ENCODE measurements around the gene KRT14.
"Not testable (repeated sequence)": the region's sequence is repeated elsewhere in the genome, so short reads cannot be mapped to it uniquely, and the experiment has no call there.

The KRT14 gene

DNA sequence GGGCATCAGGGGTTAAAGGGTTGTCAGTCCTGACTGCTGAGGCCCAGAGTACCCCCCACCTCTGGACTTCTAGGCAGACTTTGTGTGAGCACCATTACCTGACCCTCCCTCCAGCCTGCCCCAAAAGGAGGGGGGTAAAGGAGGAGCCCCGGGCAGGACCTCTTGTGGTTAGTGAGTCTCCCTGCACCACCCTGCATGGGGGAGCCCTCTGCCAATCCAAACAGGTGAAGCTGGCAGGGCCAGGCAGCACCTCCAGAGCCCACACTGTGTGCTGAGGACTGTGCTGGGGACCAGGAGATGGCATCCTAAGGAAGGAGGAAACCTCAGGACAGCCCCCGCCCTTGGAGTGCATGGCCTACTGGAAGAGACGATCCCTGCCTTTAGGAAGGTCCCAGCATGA lies 2.6 kb upstream of the KRT14 start:
- Histone ChIP-seq H2AFZ (ENCODE audit: low read length) (no peak overlapping the region), H3K4me1 (ENCODE audit: low read length) (no peaks in the 10 kb centered on the region), H4K20me1 (ENCODE audit: insufficient read depth, low read length) (no peaks in the 10 kb centered on the region), H3K79me2 (ENCODE audit: low read length) (no peaks in the 10 kb centered on the region), H3K27me3 (replicated peaks; ENCODE audit: insufficient read depth, low read length) (peaks cover 9% of the 10 kb centered on the region), H3F3A (ENCODE audit: insufficient read depth, low read length) (no peaks in the 10 kb centered on the region), H3K9me3 (replicated peaks; ENCODE audit: insufficient read depth, low read length) (no peaks in the 10 kb centered on the region), H3K4me3 (ENCODE audit: low read length) (no peak overlapping the region), H3K4me2 (ENCODE audit: low read depth, low read length) (no peak overlapping the region), H3K36me3 (replicated peaks; ENCODE audit: insufficient read depth, low read length) (no peaks in the 10 kb centered on the region), H3K27ac (ENCODE audit: low read length) (no peak overlapping the region), H3K9ac (ENCODE audit: low read length) (no peak overlapping the region), H3K9me2 (replicated peaks; ENCODE audit: insufficient read depth, low read length) (no peaks in the 10 kb centered on the region)
- TF ChIP-seq EZH2phosphoT487 (IDR thresholded peaks at IDR 0.05; ENCODE audit: low read length) (no peak), EZH2 (optimal IDR thresholded peaks at IDR 0.05; ENCODE audit: low read depth, low read length) (no peak)
- TF ChIP-seq, protein P1, sequence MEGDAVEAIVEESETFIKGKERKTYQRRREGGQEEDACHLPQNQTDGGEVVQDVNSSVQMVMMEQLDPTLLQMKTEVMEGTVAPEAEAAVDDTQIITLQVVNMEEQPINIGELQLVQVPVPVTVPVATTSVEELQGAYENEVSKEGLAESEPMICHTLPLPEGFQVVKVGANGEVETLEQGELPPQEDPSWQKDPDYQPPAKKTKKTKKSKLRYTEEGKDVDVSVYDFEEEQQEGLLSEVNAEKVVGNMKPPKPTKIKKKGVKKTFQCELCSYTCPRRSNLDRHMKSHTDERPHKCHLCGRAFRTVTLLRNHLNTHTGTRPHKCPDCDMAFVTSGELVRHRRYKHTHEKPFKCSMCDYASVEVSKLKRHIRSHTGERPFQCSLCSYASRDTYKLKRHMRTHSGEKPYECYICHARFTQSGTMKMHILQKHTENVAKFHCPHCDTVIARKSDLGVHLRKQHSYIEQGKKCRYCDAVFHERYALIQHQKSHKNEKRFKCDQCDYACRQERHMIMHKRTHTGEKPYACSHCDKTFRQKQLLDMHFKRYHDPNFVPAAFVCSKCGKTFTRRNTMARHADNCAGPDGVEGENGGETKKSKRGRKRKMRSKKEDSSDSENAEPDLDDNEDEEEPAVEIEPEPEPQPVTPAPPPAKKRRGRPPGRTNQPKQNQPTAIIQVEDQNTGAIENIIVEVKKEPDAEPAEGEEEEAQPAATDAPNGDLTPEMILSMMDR (IDR thresholded peaks at IDR 0.05; ENCODE audit: low read length): no peak
- DNase-seq: no peak

DNA sequence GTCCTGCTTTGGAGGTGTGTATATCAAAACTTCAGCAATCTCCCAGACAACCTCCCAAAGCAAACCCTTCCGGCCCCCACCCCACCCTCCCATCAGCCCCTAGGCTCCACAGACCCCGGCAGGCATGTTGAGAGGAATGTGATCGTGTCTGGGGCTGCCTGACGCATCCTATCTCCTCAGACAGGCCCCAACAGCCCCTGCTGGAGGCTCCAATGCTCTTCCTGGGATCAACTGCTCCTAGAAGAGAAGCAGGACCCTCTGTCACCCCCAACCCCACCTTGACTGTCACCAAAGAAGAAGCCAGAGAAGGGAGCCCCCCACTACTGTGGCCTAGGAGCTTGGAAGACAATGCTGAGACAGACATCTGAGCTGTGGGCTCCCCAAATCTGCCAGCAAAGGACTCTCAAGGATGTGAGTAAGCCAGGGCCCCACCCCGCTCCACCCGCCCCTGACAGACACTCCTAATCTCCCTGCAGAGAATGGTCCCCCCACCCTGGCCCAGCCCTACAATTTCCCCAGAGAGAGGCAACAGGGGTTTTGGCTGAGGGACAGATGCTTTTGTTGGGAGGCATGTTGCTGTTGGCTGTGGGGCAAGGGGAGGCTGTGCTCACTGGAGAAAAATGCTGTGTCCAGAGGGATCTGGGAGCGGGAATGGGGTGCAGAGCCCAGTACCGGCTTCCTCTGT lies 1.6 kb upstream of the KRT14 start:
- Histone ChIP-seq H3K27ac (ENCODE audit: low read length) (no peak overlapping the region), H4K20me1 (ENCODE audit: insufficient read depth, low read length) (no peaks in the 10 kb centered on the region), H3K4me1 (ENCODE audit: low read length) (no peaks in the 10 kb centered on the region), H3K27me3 (replicated peaks; ENCODE audit: insufficient read depth, low read length) (peaks cover 5% of the 10 kb centered on the region), H3F3A (ENCODE audit: insufficient read depth, low read length) (no peaks in the 10 kb centered on the region), H3K4me2 (ENCODE audit: low read depth, low read length) (no peak overlapping the region), H3K9me2 (replicated peaks; ENCODE audit: insufficient read depth, low read length) (no peaks in the 10 kb centered on the region), H2AFZ (ENCODE audit: low read length) (no peak overlapping the region), H3K36me3 (replicated peaks; ENCODE audit: insufficient read depth, low read length) (no peaks in the 10 kb centered on the region), H3K9ac (ENCODE audit: low read length) (no peak overlapping the region), H3K4me3 (ENCODE audit: low read length) (no peak overlapping the region), H3K79me2 (ENCODE audit: low read length) (no peaks in the 10 kb centered on the region), H3K9me3 (replicated peaks; ENCODE audit: insufficient read depth, low read length) (no peaks in the 10 kb centered on the region)
- no peak for DNase-seq
- TF ChIP-seq EZH2 (optimal IDR thresholded peaks at IDR 0.05; ENCODE audit: low read depth, low read length) (no peak), EZH2phosphoT487 (IDR thresholded peaks at IDR 0.05; ENCODE audit: low read length) (no peak)
- TF ChIP-seq, protein P1 (IDR thresholded peaks at IDR 0.05; ENCODE audit: low read length): no peak

DNA sequence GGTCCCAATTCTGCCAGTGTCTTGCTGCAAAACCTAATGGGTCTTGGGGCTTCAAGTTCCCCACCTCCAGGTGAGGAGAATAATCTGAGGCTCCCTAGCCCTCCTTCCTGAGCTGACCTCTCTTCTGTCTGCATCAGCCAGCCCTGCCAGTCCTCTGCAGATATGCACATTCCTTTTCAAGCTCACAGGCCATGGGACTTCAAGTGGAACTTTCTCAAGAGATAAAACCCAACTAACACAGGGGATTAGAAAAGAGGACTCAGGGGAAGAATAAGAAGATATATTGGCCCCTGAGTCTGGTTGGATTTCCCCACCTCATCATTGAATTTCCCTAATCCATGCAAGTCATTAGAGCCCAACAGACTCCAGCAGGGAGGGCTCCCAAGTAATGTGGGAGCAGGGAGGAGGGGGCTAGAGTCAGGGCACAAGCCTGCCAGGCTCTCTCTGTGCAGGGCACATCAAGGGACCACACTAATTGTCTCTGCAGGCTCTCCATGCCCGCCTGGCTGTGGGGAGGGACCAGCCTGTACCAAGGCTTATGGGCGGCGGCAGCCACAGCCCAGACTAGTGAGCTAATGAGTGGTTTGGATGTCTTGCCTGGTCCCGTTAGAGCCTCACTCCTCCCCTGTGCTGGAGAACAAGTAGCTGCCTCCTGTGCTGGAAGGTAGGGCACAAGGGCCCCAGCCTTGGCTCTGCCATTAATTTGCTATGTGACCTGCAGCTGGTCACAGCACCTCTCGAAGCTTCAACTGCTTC lies 1.2 kb downstream of the KRT14 start:
- no peaks in the 10 kb centered on the region for H3K9me2 ChIP-seq (replicated peaks; ENCODE audit: insufficient read depth, low read length)
- H3K9ac ChIP-seq (ENCODE audit: low read length): no peak overlapping the region
- TF ChIP-seq EZH2phosphoT487 (IDR thresholded peaks at IDR 0.05; ENCODE audit: low read length): no peak
- TF ChIP-seq EZH2 (optimal IDR thresholded peaks at IDR 0.05; ENCODE audit: low read depth, low read length): no peak
- TF ChIP-seq, protein P1 (IDR thresholded peaks at IDR 0.05; ENCODE audit: low read length): no peak
- no peak overlapping the region for H3K4me3 ChIP-seq (ENCODE audit: low read length)
- no peak overlapping the region for H3K27ac ChIP-seq (ENCODE audit: low read length)
- no peak overlapping the region for H3K4me2 ChIP-seq (ENCODE audit: low read depth, low read length)
- H3K9me3 ChIP-seq (replicated peaks; ENCODE audit: insufficient read depth, low read length): no peaks in the 10 kb centered on the region
- H3K79me2 ChIP-seq (ENCODE audit: low read length): no peaks in the 10 kb centered on the region
- H3K4me1 ChIP-seq (ENCODE audit: low read length): no peaks in the 10 kb centered on the region
- no peak overlapping the region for H2AFZ ChIP-seq (ENCODE audit: low read length)
- H3F3A ChIP-seq (ENCODE audit: insufficient read depth, low read length): no peaks in the 10 kb centered on the region
- H4K20me1 ChIP-seq (ENCODE audit: insufficient read depth, low read length): no peaks in the 10 kb centered on the region
- peaks cover 8% of the 10 kb centered on the region for H3K27me3 ChIP-seq (replicated peaks; ENCODE audit: insufficient read depth, low read length)
- H3K36me3 ChIP-seq (replicated peaks; ENCODE audit: insufficient read depth, low read length): no peaks in the 10 kb centered on the region
- DNase-seq: no peak

DNA sequence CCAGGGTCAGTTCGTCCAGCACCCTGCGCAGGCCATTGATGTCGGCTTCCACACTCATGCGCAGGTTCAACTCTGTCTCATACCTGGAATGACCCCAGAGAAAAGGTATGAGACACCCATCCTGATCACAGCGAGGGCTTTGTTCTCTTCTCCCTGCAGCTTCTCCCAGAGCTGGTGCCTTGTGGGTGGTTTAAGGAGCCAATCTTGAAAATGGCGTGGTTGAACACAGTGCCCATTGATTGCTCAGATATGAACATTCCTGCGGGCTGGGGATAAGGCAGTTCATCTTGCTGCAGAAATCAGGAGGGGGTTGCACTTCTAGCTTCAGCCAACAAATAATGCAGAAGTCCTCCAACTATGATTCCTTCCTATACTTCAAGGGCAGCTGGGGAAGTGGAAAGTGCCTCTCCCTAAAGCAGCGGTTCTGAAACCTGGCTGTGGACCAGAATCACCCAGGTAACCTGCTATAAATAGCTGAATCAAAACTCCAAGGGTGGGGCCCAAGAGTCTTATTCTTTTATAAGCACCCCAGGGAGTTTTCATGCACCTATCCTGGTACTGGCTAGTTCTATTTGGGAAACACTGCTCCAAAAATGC lies 2.3 kb downstream of the KRT14 start:
- not testable (repeated sequence) for H2AFZ ChIP-seq (ENCODE audit: low read length); H3K4me2 ChIP-seq (ENCODE audit: low read depth, low read length); H3K4me3 ChIP-seq (ENCODE audit: low read length); H3K4me1 ChIP-seq (ENCODE audit: low read length); H3K9me3 ChIP-seq (replicated peaks; ENCODE audit: insufficient read depth, low read length); H3K79me2 ChIP-seq (ENCODE audit: low read length); H3K9ac ChIP-seq (ENCODE audit: low read length); H3K27me3 ChIP-seq (replicated peaks; ENCODE audit: insufficient read depth, low read length); H4K20me1 ChIP-seq (ENCODE audit: insufficient read depth, low read length); H3K27ac ChIP-seq (ENCODE audit: low read length); H3K9me2 ChIP-seq (replicated peaks; ENCODE audit: insufficient read depth, low read length); DNase-seq; H3F3A ChIP-seq (ENCODE audit: insufficient read depth, low read length); H3K36me3 ChIP-seq (replicated peaks; ENCODE audit: insufficient read depth, low read length)
